Uterus (tissue), 4 donors: ENCODE results near the gene BAHD1. TPM values are rescaled to one million over a fixed set of nuclear protein-coding genes. Genes with fewer than 3 reads are reported as not detected.

Experiments
- DNase-seq, 2 donors: peaks; one replicate each; pipeline ENCODE4 v3.0.0-alpha.2; 2019 to 2020
- H3K27ac ChIP-seq, 2 donors: fragments of 200-600 bp; sonication (generic); 1 replicate in 1 of 2; 2 replicates in 1 of 2; pipeline ENCODE4 v1.5.1; 2016 to 2018
- H3K27me3 ChIP-seq, 2 donors: fragments of 200-600 bp; sonication (generic); one replicate each; pipeline ENCODE4 v1.5.1; 2018 to 2019; ENCODE audit warnings: control low read depth in 1 of 2
- H3K36me3 ChIP-seq, 2 donors: fragments of 200-600 bp; sonication (generic); one replicate each; pipeline ENCODE4 v1.5.1; 2019; ENCODE audit warnings: control low read depth in 1 of 2
- H3K4me1 ChIP-seq, 2 donors: fragments of 200-600 bp; sonication (generic); one replicate each; pipeline ENCODE4 v1.5.1; 2018 to 2019; ENCODE audit warnings: control low read depth in 1 of 2
- H3K4me3 ChIP-seq, 2 donors: fragments of 200-600 bp; sonication (generic); 1 replicate in 1 of 2; 2 replicates in 1 of 2; pipeline ENCODE4 v1.5.1; 2018 to 2019; ENCODE audit warnings: mild to moderate bottlenecking in 1 of 2
- H3K9me3 ChIP-seq, 2 donors: fragments of 200-600 bp; sonication (generic); one replicate each; pipeline ENCODE4 v1.5.1; 2019; ENCODE audit warnings: control low read depth in 1 of 2
- POLR2A ChIP-seq, 2 donors: fragments of 450-650 bp; IDR thresholded peaks; one replicate each; pipeline ENCODE4 v1.6.1; 2016; ENCODE audit warnings: antibody characterized with exemption in 2 of 2, mild to moderate bottlenecking in 1 of 2, moderate library complexity in 1 of 2
- intact Hi-C: fragments of 100-400 bp; cut with DNase I; formaldehyde crosslinking; loops from one replicate; pipeline ENCODE4 v1.15.1; 2023; ENCODE audit warnings: low total_unique reads
- total RNA-seq, 4 donors: library from RNA; depleted of rRNA in 3 of 4; stranded (reverse); fragments of >200 nt in 3 of 4; gene quantifications; one replicate each; pipeline versions ENCODE4 v1.1.0 to v1.2.4, GENCODE V29; 2014 to 2023
- TF ChIP-seq, protein P1 (sequence below), 4 experiments: fragments of 200-600 bp in 2 of 4; fragments of 450-650 bp in 2 of 4; sonication (generic) in 2 of 4; IDR thresholded peaks; one replicate each; pipeline ENCODE4 v1.5.1; 2016 to 2019; ENCODE audit warnings: antibody characterized with exemption in 4 of 4, mild to moderate bottlenecking in 2 of 4, moderate library complexity in 1 of 4
- donor health status: DM: yes; HTN: yes; CAD: no.

The BAHD1 gene
- total RNA-seq, 4 donors from 2014 or later = 5.0 to 35.5 (median 10.5) TPM

DNA sequence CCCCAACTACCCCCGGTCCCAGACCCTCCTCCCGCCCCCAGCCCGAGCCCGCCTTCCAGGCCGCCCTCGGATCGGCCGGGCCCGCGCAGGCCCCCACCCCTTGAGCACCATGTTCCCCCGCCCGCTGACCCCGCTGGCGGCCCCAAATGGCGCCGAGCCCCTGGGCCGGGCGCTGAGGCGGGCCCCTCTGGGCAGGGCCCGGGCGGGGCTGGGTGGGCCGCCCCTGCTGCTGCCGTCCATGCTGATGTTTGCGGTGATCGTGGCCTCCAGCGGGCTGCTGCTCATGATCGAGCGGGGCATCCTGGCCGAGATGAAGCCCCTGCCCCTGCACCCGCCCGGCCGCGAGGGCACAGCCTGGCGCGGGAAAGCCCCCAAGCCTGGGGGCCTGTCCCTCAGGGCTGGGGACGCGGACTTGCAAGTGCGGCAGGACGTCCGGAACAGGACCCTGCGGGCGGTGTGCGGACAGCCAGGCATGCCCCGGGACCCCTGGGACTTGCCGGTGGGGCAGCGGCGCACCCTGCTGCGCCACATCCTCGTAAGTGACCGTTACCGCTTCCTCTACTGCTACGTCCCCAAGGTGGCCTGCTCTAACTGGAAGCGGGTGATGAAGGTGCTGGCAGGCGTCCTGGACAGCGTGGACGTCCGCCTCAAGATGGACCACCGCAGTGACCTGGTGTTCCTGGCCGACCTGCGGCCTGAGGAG, 30.5 kb downstream of the BAHD1 start:
- no peak for TF ChIP-seq POLR2A (IDR thresholded peaks at IDR 0.05)
- TF ChIP-seq, protein P1, sequence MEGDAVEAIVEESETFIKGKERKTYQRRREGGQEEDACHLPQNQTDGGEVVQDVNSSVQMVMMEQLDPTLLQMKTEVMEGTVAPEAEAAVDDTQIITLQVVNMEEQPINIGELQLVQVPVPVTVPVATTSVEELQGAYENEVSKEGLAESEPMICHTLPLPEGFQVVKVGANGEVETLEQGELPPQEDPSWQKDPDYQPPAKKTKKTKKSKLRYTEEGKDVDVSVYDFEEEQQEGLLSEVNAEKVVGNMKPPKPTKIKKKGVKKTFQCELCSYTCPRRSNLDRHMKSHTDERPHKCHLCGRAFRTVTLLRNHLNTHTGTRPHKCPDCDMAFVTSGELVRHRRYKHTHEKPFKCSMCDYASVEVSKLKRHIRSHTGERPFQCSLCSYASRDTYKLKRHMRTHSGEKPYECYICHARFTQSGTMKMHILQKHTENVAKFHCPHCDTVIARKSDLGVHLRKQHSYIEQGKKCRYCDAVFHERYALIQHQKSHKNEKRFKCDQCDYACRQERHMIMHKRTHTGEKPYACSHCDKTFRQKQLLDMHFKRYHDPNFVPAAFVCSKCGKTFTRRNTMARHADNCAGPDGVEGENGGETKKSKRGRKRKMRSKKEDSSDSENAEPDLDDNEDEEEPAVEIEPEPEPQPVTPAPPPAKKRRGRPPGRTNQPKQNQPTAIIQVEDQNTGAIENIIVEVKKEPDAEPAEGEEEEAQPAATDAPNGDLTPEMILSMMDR (IDR thresholded peaks at IDR 0.05) = no peak
- Histone ChIP-seq H3K36me3 (no peaks in the 10 kb centered on the region), H3K9me3 (no peaks in the 10 kb centered on the region), H3K27ac (peak overlapping the region; percentile 80 to 92), H3K27me3 (no peaks in the 10 kb centered on the region), H3K4me3 (peak overlapping the region; percentile 70 to 75), H3K4me1 (no peaks in the 10 kb centered on the region)
- peak in 1 of 2 donors; percentile 39 for DNase-seq
- intact Hi-C loops = no loop called here

DNA sequence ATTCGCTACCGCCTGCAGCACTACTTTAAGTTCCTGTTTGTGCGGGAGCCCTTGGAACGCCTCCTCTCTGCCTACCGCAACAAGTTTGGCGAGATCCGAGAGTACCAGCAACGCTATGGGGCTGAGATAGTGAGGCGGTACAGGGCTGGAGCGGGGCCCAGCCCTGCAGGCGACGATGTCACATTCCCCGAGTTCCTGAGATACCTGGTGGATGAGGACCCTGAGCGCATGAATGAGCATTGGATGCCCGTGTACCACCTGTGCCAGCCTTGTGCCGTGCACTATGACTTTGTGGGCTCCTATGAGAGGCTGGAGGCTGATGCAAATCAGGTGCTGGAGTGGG, 31.0 kb downstream of the BAHD1 start:
- H3K9me3 ChIP-seq = no peaks in the 10 kb centered on the region
- TF ChIP-seq POLR2A (IDR thresholded peaks at IDR 0.05) = no peak
- TF ChIP-seq, protein P1 (IDR thresholded peaks at IDR 0.05) = no peak
- peak overlapping the region; percentile 70 to 75 for H3K4me3 ChIP-seq
- no peaks in the 10 kb centered on the region for H3K36me3 ChIP-seq
- DNase-seq = no peak
- peak overlapping the region; percentile 80 to 92 for H3K27ac ChIP-seq
- H3K4me1 ChIP-seq = no peaks in the 10 kb centered on the region
- intact Hi-C loops = no loop called here
- H3K27me3 ChIP-seq = no peaks in the 10 kb centered on the region

DNA sequence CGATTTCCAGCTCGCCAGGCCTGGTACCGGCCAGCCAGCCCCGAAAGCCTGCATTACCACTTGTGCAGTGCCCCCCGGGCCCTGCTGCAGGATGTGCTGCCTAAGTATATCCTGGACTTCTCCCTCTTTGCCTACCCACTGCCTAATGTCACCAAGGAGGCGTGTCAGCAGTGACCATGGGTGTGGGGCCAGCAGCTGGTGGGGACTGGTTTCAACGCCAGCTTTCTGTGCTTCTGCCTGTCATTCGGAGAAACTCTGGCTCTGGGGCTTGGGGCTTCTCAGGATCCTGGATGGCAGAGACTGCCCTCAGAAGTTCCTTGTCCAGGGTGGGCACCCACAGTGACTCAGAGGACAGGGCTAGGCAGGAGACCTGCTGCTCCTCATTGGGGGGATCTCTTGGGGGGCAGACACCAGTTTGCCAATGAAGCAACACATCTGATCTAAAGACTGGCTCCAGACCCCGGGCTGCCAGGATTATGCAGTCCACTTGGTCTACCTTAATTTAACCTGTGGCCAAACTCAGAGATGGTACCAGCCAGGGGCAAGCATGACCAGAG, 31.5 kb downstream of the BAHD1 start:
- no peaks in the 10 kb centered on the region for H3K27me3 ChIP-seq
- intact Hi-C loops = no loop called here
- H3K4me1 ChIP-seq = no peaks in the 10 kb centered on the region
- peak overlapping the region in 1 of 2 donors; percentile 75 for H3K4me3 ChIP-seq
- no peak for TF ChIP-seq POLR2A (IDR thresholded peaks at IDR 0.05)
- TF ChIP-seq, protein P1 (IDR thresholded peaks at IDR 0.05) = no peak
- H3K27ac ChIP-seq = no peak overlapping the region
- DNase-seq = no peak
- no peaks in the 10 kb centered on the region for H3K9me3 ChIP-seq
- no peaks in the 10 kb centered on the region for H3K36me3 ChIP-seq

DNA sequence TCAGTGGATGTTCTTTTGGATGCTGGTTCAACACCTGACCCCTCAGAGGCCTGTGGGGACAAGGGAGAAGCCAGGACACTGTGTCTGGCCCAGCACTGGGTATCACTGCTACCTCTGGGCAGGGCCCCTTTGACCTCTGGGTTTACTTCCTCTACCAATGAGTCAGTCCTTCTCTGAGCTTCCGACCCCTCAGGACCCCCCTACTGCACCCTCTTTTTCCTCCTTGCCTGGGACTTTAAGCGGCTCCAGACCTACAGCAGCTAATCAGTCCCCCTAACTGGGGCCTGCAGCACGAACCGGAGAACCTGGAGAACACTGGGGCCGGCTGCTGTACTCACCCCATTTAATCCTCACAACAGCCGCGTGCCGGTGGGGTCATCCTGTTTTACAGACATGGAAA, 33.8 kb downstream of the BAHD1 start:
- no peak overlapping the region for H3K4me3 ChIP-seq
- no peaks in the 10 kb centered on the region for H3K4me1 ChIP-seq
- no peaks in the 10 kb centered on the region for H3K36me3 ChIP-seq
- no peak for DNase-seq
- intact Hi-C loops = no loop called here
- H3K27ac ChIP-seq = no peak overlapping the region
- TF ChIP-seq POLR2A (IDR thresholded peaks at IDR 0.05) = no peak
- TF ChIP-seq, protein P1 (IDR thresholded peaks at IDR 0.05) = no peak
- H3K27me3 ChIP-seq = no peaks in the 10 kb centered on the region
- no peaks in the 10 kb centered on the region for H3K9me3 ChIP-seq

DNA sequence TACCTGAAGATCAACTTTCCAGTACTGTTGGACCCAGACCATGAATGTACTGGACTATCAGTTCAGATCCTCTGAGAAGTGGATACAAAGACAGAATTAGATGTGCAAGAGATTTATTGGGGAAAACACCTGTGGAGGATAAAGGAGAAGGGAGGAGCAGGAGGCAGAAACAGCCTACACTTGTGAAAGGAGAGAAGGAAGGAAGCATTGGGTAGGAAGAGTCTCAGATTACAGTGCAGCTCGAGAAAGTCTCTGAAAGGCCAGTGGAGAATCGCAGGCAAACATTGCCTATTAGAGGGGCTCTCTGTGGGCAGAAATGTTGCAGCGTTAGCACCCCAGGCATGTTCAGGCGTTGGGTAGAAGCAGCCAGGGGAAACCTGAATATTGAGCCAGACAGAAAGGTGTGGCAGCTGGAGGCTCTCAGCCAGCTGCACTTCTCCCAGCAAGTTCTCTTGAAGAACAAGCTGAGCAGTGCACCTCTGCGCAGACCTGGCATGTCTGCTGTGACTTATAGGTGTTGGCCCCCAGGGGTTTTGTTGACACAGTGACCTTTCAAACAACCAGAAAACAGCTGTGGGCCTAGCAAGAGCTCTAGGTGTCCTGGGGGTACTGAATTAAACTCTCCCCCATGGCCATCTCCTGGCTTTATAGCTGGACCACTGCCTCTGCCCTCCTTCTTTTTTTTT, 37.0 kb downstream of the BAHD1 start:
- no peak for DNase-seq
- Histone ChIP-seq H3K4me1 (no peaks in the 10 kb centered on the region), H3K4me3 (no peak overlapping the region), H3K27ac (no peak overlapping the region), H3K27me3 (no peaks in the 10 kb centered on the region), H3K36me3 (no peaks in the 10 kb centered on the region), H3K9me3 (no peaks in the 10 kb centered on the region)
- TF ChIP-seq, protein P1 (IDR thresholded peaks at IDR 0.05) = no peak
- no peak for TF ChIP-seq POLR2A (IDR thresholded peaks at IDR 0.05)
- intact Hi-C loops = no loop called here
